T-helper 2 cell treated with Interferon-gamma antibody and Interleukin-4, amounts not matched to agents 5 μg/mL and 100 μg/mL, for 36 hours (primary cell): ENCODE results near the gene CACTIN.
"Not testable (repeated sequence)": the region's sequence is repeated elsewhere in the genome, so short reads cannot be mapped to it uniquely, and the experiment has no call there.

Experiments
- DNase-seq: peaks from one replicate; pipeline ENCODE4 v3.0.0; 2021; ENCODE audit warnings: low spot score
- H3K27ac Mint-ChIP-seq: one replicate; pipeline ENCODE4 v1.8.0; 2021; ENCODE audit warnings: mild to moderate bottlenecking, mixed read lengths
- H3K27me3 Mint-ChIP-seq: one replicate; pipeline ENCODE4 v1.8.0; 2021; ENCODE audit warnings: low read depth, mixed read lengths
- H3K36me3 Mint-ChIP-seq: one replicate; pipeline ENCODE4 v1.8.0; 2021; ENCODE audit warnings: low read depth, mixed read lengths
- H3K4me1 Mint-ChIP-seq: one replicate; pipeline ENCODE4 v1.8.0; 2021; ENCODE audit warnings: low read depth, mixed read lengths
- H3K4me3 Mint-ChIP-seq: one replicate; pipeline ENCODE4 v1.8.0; 2022; ENCODE audit warnings: mild to moderate bottlenecking, moderate library complexity, mixed read lengths
- H3K9me3 Mint-ChIP-seq: one replicate; pipeline ENCODE4 v1.8.0; 2021; ENCODE audit warnings: mixed read lengths

CACTIN gene

DNA sequence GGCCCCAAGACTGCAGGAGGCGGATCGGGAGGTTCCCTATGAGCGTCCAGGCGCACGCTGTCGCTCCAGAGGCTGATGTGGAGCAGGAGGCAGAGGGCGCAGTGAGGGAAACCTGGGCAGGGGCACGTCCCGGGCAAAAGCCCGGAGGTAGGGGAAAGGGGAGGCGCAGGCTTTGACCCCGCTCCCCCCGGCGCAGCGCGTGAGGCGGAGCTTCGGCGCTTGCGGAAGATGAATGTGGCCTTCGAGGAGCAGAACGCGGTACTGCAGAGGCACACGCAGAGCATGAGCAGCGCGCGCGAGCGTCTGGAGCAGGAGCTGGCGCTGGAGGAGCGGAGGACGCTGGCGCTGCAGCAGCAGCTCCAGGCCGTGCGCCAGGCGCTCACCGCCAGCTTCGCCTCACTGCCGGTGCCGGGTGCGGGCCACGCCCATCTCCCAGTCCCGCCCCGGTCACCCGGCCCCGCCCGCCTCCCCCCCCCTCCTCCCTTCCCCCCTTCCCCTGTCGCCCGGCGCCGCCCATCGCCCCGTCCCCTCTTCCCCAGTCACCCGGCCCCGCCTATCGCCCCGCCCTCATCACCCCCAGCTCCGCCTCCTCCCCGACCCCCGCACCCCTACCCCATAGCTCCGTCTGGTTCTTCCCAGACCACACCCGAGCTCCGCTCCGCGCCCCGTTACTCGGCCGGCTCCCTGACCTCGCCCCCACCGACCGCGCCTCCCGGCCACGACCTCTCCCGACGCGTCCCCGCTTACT, 49.7 kb downstream of the CACTIN start:
- Mint-ChIP-seq H3K27ac (no peak overlapping the region), H3K4me1 (peaks cover 7% of the 10 kb centered on the region), H3K27me3 (no peaks in the 10 kb centered on the region), H3K9me3 (no peaks in the 10 kb centered on the region), H3K36me3 (peaks cover 12% of the 10 kb centered on the region), H3K4me3 (no peak overlapping the region)
- no peak for DNase-seq

DNA sequence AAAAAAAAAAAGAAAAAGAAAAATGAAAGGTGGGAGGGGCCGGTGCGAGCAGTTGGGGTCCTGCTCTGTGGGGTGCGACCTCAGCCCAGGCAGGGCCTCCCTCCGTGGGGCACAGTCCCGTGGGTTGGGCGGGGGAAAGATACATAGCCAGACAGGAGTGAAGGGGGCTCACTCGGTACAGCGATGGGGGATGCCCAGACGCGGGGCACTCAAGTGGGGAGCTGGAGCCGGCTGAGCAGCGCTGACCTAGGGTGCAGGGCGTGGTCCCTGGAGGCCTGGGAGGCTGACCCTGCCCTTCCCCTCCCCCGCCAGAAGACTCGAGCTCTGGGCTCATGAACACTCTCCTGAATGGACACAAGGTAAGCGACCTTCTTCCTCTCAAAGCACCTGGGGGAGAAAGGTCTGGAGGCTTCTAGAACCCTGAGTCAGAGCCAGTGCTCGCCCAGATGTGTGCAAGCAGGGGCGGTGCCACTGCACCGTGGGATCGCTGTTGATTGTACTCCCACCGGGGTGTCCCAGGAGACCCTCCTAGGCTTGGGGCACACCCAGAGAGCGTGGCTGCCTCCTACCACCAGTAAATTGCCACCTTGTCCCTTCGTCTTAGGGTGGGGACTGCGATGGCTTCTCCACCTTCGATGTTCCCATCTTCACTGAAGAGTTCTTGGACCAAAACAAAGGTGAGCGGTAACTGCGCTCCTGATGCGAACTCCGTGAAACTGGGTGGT, 50.5 kb downstream of the CACTIN start:
- peaks cover 12% of the 10 kb centered on the region for H3K36me3 Mint-ChIP-seq
- no peaks in the 10 kb centered on the region for H3K27me3 Mint-ChIP-seq
- H3K27ac Mint-ChIP-seq = no peak overlapping the region
- DNase-seq = no peak
- no peak overlapping the region for H3K4me3 Mint-ChIP-seq
- H3K4me1 Mint-ChIP-seq = peaks cover 8% of the 10 kb centered on the region
- no peaks in the 10 kb centered on the region for H3K9me3 Mint-ChIP-seq

DNA sequence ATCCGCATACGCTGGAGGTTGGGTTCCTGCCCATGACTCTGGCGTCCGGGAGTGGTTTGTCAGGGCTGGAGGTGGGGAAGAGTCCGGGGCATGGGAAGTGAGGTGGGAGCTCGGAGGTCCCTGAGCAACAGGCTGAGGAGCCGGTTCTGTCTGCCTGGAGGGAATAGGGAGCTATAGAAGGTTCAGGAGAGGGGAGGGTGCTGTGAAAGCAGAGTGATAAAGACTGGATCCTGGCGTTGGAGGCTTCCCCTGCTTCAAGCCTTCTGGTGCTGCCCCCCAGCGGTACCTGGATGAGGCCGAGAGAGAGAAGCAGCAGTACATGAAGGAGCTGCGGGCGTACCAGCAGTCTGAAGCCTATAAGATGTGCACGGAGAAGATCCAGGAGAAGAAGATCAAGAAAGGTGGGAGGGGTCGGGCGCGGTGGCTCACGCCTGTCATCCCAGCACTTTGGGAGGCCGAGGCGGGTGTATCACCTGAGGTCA, 51.3 kb downstream of the CACTIN start:
- peaks cover 8% of the 10 kb centered on the region for H3K4me1 Mint-ChIP-seq
- no peaks in the 10 kb centered on the region for H3K27me3 Mint-ChIP-seq
- DNase-seq = no peak
- no peak overlapping the region for H3K27ac Mint-ChIP-seq
- H3K36me3 Mint-ChIP-seq = peaks cover 12% of the 10 kb centered on the region
- peak overlapping the region; percentile 36 for H3K4me3 Mint-ChIP-seq
- H3K9me3 Mint-ChIP-seq = no peaks in the 10 kb centered on the region

DNA sequence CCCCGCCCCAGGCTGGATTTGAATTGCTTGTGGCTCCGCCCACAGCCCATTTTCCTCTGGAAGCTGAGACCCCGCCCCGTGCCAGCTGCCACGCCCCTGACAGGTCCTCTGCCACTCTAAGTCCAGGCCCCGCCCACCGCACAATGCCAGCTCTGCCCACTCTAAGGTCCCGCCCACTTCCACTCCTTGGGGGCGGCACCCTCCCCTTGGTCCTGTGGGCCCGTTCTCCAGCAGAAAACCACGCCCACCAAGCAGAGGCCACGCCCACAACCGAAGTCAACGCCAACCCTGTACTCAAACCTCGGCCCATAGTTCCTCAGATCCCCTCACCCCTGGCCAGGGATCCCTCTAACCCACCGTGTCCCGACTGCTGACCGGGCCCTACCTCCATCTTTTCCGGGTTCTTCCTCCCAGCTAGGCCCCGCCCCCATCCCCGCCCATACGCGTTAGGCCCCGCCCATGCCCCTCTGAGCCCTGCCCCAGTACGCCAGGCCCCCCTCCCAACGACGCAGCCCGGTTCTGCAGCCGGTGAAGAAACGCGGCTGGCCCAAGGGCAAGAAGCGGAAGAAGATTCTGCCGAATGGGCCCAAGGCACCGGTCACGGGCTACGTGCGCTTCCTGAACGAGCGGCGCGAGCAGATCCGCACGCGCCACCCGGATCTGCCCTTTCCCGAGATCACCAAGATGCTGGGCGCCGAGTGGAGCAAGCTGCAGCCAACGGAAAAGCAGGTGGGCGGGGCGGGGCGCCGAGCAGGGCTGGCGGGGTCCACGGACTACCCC, 52.5 kb downstream of the CACTIN start:
- peak; percentile 91 for DNase-seq
- Mint-ChIP-seq H3K4me1 (peaks cover 8% of the 10 kb centered on the region), H3K9me3 (no peaks in the 10 kb centered on the region), H3K27ac (peak overlapping the region; percentile 80), H3K27me3 (no peaks in the 10 kb centered on the region), H3K36me3 (peaks cover 12% of the 10 kb centered on the region), H3K4me3 (peak overlapping the region; percentile 76)

DNA sequence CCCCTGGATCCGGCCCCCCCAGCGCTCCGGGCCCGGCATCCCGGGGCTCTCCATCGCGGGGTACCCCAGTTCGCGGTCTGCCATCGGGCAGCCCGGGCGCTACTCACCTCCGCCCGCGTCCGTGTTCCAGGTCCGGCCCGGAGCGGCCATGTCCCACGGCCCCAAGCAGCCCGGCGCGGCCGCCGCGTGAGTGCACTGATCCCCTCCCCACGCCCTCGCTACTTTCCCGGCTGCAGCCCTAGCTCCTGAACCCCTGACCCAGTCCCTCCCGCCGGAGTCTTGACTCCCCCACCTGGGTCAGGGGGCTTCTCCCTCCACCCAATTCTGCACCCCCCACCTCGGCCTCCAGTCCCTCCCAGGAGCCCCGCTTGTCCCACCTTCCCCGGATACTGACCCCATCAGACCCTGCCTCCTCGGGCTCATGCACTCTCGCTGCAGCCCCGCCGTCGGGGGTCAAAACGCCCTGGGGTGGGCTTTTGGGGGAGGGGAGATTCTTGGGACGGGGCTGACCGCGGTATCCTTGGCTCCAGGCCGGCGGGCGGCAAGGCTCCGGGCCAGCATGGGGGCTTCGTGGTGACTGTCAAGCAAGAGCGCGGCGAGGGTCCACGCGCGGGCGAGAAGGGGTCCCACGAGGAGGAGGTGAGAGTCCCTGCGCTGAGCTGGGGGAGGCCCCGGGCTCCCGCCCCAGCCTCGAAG, 53.3 kb downstream of the CACTIN start:
- H3K27me3 Mint-ChIP-seq = no peaks in the 10 kb centered on the region
- H3K4me1 Mint-ChIP-seq = peaks cover 8% of the 10 kb centered on the region
- H3K4me3 Mint-ChIP-seq = peak overlapping the region; percentile 76
- no peaks in the 10 kb centered on the region for H3K9me3 Mint-ChIP-seq
- DNase-seq = no peak
- H3K36me3 Mint-ChIP-seq = peaks cover 12% of the 10 kb centered on the region
- peak overlapping the region; percentile 67 for H3K27ac Mint-ChIP-seq

DNA sequence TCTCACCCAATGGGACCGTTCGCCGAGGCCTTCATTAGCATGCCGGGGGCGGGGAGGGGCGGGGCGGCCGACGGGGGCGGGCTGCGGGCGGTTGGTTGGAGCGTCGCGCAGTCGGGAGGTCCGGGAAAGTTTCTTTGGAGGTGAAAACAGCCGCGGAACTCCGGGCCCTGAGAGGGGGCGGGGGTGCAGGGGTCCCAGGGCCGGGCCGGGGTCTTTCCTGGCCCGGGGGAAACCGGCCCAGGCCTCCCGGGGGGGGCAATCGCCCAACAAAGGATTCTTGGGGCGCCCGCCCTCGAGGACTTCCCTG, 53.8 kb downstream of the CACTIN start, which contains the start of gene HMG20B:
Gene HMG20B, plus strand, starts transcription at position 90 of the 307 bp plus-strand sequence. CDS start 366 bp downstream, outside the sequence.
- Mint-ChIP-seq H3K27me3 (no peaks in the 10 kb centered on the region), H3K27ac (peak within 1 kb of the TSS; percentile 80), H3K4me3 (peak within 1 kb of the TSS; percentile 76), H3K36me3 (peaks cover 12% of the 10 kb centered on the region), H3K9me3 (no peaks in the 10 kb centered on the region), H3K4me1 (peaks cover 8% of the 10 kb centered on the region)
- no peak for DNase-seq

DNA sequence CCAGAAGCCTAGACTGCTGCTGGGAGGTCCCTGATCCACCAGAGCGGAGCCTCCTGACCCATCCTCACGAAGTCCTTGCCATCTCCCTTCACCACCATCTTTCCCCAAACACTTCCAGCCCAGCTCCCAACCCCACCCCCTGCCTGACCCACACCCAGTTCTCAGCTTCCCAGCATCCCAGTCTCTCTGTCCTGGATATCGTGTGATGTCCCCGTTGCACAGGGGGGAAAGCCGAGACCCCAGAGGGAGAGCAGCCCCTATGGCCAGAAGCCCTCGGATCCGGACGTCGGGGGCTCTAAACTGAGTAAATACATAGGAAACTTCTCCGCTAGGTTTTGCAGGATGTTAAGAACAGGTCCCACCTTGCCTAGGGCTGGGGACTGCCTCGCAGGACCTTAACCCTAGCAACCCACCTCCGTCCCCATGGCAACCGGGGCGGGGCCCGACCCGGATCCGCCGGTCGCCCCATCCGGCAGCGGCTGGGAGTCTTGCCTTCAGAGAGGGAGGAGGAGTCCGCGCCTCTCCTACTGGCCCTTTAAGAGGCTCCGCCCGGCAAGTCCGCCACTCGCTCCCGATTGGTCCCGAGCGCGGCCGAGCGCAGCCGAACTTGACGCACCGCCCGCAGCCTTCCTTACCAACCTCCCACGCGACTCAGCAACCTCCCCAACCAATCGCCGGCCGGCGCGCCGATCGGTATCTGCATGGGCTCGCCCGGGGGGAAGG, 54.3 kb downstream of the CACTIN start:
- no peaks in the 10 kb centered on the region for H3K9me3 Mint-ChIP-seq

DNA sequence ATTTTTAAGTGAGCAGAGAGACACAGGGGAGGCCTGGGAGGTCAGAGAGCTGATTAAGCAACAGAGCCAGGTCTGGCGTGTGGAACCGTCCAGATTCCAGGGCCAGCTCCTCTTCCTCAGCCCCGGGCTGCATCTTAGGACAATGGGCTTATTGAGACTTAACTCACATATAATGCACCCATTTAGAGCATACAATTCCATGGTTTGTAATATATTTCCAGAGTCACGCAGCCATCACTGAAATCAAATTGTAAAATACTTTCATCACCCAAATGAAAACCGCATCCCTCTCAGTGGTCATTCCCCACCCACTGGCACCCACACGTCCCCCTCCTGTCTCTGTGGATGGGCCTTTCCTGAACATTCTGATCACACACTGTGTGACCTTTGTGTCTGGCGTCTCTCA, 56.0 kb downstream of the CACTIN start:
- Mint-ChIP-seq H3K4me1 (peaks cover 8% of the 10 kb centered on the region), H3K36me3 (peaks cover 9% of the 10 kb centered on the region), H3K27me3 (no peaks in the 10 kb centered on the region), H3K4me3 (no peak overlapping the region), H3K27ac (no peak overlapping the region), H3K9me3 (no peaks in the 10 kb centered on the region)
- no peak for DNase-seq

More for the DNA sequence above, 54.3 kb downstream of the CACTIN start:
- H3K27ac Mint-ChIP-seq = peak overlapping the region; percentile 63
- H3K36me3 Mint-ChIP-seq = peaks cover 12% of the 10 kb centered on the region
- peak; percentile 99 for DNase-seq
- peaks cover 8% of the 10 kb centered on the region for H3K4me1 Mint-ChIP-seq
- peak overlapping the region; percentile 75 for H3K4me3 Mint-ChIP-seq
- H3K27me3 Mint-ChIP-seq = no peaks in the 10 kb centered on the region

DNA sequence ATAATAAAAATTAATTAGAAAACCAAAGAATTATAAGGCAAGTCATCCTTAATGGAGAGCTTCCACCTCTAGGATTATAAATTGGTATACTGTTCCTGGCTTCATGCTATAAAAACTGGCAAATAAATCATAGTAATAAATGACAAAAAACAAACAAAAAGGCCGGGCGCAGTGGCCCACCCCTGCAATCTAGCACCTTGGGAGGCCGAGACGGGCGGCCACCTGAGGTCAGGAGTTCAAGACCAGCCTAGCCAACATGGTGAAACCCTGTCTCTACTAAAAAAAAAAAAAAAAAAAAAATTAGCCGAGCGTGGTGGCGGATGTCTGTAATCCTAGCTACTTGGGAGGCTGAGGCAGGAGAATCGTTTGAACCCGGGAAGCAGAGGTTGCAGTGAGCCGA, 56.5 kb downstream of the CACTIN start:
- not testable (repeated sequence) for H3K9me3 Mint-ChIP-seq, H3K36me3 Mint-ChIP-seq, DNase-seq, H3K27me3 Mint-ChIP-seq, H3K4me3 Mint-ChIP-seq, H3K4me1 Mint-ChIP-seq, H3K27ac Mint-ChIP-seq

DNA sequence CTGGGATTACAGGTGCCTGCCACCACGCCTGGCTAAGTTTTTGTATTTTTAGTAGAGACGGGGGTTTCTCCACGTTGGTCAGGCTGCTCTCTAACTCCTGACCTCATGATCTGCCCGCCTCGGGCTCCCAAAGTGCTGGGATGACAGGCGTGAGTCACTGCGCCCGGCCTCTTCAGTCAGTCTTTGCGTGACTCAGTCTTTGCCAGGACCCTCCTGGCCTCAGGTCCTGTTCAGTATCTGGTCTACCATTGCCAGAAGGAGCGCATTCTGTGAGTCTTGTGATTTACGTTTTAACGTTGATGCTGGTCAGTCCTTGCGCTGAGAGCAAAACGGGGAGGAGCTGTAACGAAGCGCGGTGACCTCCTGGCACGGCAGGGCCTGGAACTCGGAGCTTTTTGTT, 61.5 kb downstream of the CACTIN start:
- H3K4me3 Mint-ChIP-seq = no peak overlapping the region
- H3K27me3 Mint-ChIP-seq = no peaks in the 10 kb centered on the region
- DNase-seq = no peak
- H3K9me3 Mint-ChIP-seq = no peaks in the 10 kb centered on the region
- H3K27ac Mint-ChIP-seq = no peak overlapping the region
- no peaks in the 10 kb centered on the region for H3K4me1 Mint-ChIP-seq
- H3K36me3 Mint-ChIP-seq = no peaks in the 10 kb centered on the region

DNA sequence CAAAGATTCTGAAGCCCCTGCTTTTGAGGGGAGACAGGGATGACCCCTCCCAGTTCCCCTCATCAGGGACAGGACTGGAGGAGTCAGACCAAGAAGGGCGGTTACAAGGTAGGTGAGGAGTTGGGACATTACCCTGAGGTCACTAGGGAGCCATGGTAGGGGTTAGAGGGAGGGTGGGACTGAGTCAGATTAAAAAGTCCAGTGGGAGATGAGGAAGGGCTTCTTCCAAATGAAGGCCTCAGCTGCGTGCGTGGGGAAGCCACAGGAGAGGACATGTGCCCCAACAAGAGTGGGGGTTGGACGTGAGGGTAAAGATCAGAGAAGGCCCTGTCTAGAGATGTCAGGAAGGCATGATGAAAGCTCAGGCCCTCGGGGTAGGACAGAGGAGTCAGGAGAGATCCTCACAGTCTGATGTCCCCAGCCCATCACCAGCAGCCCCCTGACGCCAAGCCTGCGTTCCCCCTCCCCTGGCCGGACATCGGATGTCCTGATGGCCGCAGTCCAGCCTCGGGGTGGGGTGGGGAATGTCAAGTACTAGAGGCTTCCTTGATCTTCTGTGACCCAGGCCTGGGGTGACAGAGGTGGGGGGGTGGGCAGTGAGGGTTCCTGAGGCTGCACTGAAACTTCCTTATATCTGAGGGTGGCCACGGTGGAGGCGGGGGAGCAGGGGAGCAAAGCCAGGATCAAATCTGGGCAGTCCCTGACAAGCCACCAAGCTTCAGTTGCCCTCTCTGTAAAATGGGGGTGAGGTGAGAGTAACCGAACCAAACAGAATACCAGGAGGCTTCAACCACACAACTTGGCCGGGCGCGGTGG, 62.7 kb downstream of the CACTIN start:
- no peak overlapping the region for H3K27ac Mint-ChIP-seq
- no peaks in the 10 kb centered on the region for H3K4me1 Mint-ChIP-seq
- H3K4me3 Mint-ChIP-seq = no peak overlapping the region
- no peaks in the 10 kb centered on the region for H3K36me3 Mint-ChIP-seq
- no peak for DNase-seq
- no peaks in the 10 kb centered on the region for H3K27me3 Mint-ChIP-seq
- H3K9me3 Mint-ChIP-seq = no peaks in the 10 kb centered on the region
